Activated naive CD8-positive, alpha-beta T cell treated with anti-CD3 and anti-CD28 coated beads, Interleukin-2, amount 10 ng/mL, durations not matched to agents 7 days and 5 days (primary cell): Measurements from ENCODE around the gene PRCD. TPM values are rescaled to one million over a fixed set of nuclear protein-coding genes. Genes with fewer than 3 reads are reported as not detected.
"Not testable (repeated sequence)": the region's sequence is repeated elsewhere in the genome, so short reads cannot be mapped to it uniquely, and the experiment has no call there.

Experiments used
- ATAC-seq: fragments of 150-1000 bp; cut with Tn5 transposase; one replicate; pipeline ENCODE4 v1.10.0; 2021; ENCODE audit warnings: low read depth, moderate library complexity
- POLR2A ChIA-PET: fragments of 350-600 bp; sonication (Branson Sonifier 250); formaldehyde crosslinking; loops from one replicate; lab custom pipeline; 2021; ENCODE audit warnings: antibody characterized with exemption; lab: Charles Lee
- DNase-seq: peaks from one replicate; pipeline ENCODE4 v3.0.0; 2021
- H3K27ac Mint-ChIP-seq: one replicate; pipeline ENCODE4 v1.8.0; 2022; ENCODE audit warnings: mild to moderate bottlenecking, mixed read lengths
- H3K27me3 Mint-ChIP-seq: one replicate; pipeline ENCODE4 v1.8.0; 2022; ENCODE audit warnings: mild to moderate bottlenecking, moderate library complexity, mixed read lengths
- H3K36me3 Mint-ChIP-seq: one replicate; pipeline ENCODE4 v1.8.0; 2021; ENCODE audit warnings: mild to moderate bottlenecking, mixed read lengths
- H3K4me1 Mint-ChIP-seq: one replicate; pipeline ENCODE4 v1.8.0; 2021; ENCODE audit warnings: mixed read lengths
- H3K4me3 Mint-ChIP-seq: one replicate; pipeline ENCODE4 v1.8.0; 2022; ENCODE audit warnings: mild to moderate bottlenecking, moderate library complexity, mixed read lengths
- H3K9me3 Mint-ChIP-seq: one replicate; pipeline ENCODE4 v1.8.0; 2021; ENCODE audit warnings: mixed read lengths
- total RNA-seq, 2 experiments: library from RNA; stranded (reverse); gene quantifications; one replicate each; pipeline ENCODE4 v1.2.3, GENCODE V29; 2021

The PRCD gene
- total RNA-seq, 2 experiments from 2014 or later, result 0.78 to 1.1 TPM

DNA sequence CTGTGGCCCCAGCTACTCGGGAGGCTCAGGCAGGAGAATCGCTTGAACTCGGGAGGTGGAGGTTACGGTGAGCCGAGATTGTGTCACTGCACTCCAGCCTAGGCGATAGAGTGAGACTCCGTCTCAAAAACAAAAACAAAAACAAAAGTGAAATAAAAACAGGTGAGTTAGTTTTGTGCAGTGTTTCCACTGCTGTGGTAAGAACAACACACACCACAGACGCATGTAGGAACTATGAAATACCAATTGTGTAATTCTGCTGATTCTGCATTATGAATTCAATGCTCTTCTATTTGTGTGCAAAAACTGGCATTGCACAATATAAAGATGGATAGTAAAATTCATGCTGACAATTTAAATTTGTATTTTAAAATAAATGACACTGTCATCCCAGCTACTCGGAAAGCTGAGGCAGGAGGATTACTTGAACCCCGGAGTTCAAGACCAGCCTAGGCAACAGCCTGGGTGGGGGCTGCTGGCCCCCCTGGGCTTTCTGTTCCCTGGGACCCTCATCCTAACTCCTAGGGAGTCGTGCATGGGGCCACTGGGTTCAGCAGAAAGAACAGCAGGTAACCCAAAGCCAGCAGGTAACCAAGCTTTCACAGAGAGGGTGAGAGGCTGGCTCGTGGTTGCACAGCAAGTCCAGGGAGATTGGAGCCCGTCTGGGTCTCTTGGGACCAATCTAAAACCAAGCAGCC, 28.0 kb upstream of the PRCD start:
- H3K27ac Mint-ChIP-seq, result no peak overlapping the region
- H3K4me1 Mint-ChIP-seq, result peaks cover 29% of the 10 kb centered on the region
- DNase-seq (no peak), ATAC-seq (no peak)
- no peak overlapping the region for H3K4me3 Mint-ChIP-seq
- POLR2A ChIA-PET, result interaction anchor here (0.6 to 4.3 kb wide), 2 partner anchors 10 to 1327 kb away, joined by 3 to 23 read pairs; partner anchors contain the start of gene RHBDF2
- no peaks in the 10 kb centered on the region for H3K36me3 Mint-ChIP-seq
- H3K27me3 Mint-ChIP-seq, result peaks cover 8% of the 10 kb centered on the region
- no peaks in the 10 kb centered on the region for H3K9me3 Mint-ChIP-seq

DNA sequence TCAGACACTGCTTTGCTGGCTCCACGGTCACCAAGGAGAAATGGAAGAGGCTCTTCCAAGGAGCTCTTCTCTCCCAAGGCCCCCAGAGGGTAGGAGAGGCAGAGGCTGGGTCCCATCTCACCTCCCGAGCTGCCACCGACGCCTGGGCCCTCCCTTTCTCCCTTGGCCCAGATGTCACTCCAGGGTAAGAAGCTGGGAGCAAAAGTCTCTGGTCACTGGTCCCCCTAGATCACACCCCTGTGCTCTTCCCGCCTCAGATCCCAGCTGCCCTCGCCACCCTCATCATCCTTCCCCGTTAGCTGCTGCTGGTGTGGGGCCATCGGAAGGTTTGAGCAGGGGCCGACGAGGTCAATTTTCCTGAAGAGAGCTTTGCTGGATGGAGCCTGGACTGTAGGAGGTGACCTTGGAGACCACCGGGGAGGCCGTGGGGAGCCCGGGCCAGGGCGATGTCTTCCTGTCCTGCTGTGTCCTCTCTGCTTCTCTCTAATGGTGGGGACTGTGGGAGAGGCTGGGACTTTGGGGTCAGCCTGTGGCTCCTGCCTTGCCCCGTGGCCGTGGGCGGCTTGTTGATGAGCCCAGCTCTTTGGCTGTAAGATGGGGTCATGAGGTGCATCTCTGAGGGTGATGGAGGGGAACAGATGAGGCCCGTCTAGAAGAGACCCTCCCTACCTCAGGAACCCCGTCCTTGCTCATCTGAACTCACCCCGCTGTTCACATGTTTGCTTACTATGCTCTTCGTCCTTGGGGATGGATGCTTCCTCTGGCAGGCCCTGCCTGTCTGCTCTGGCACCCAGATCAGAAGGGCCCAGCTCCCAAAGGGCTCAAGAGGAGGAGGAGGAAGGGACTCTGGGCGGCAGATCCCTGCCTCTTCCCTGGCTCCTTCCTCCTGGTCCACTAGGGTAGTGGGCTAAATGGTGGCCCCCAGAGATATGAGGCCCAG, 27.2 kb upstream of the PRCD start:
- H3K27ac Mint-ChIP-seq, result peak overlapping the region; percentile 80
- peaks cover 7% of the 10 kb centered on the region for H3K27me3 Mint-ChIP-seq
- H3K4me3 Mint-ChIP-seq, result no peak overlapping the region
- H3K36me3 Mint-ChIP-seq, result no peaks in the 10 kb centered on the region
- POLR2A ChIA-PET, result interaction anchor here (0.6 to 4.3 kb wide), 2 partner anchors 11 to 1328 kb away, joined by 3 to 23 read pairs; partner anchors contain the start of gene RHBDF2
- H3K4me1 Mint-ChIP-seq, result peaks cover 31% of the 10 kb centered on the region
- DNase-seq, result no peak
- ATAC-seq, result no peak
- no peaks in the 10 kb centered on the region for H3K9me3 Mint-ChIP-seq

DNA sequence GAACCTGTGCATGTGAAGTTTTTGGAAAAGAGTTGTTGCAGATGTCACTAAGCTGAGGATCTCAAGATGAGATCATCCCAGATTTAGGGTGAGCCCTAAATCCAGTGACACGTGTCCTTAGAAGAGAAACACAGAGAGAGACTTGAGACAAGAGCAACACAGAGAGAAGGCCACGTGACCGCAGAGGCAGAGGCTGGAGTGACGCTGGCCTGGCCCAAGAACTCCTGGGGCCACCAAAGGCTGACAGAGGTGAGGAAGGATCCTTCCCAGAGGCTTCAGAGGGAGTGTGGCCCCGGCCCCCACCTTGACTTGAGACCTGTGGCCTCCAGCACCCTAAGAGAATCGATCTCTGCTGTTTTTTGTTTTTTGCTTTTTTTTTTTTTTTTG, 26.5 kb upstream of the PRCD start:
- Mint-ChIP-seq H3K4me3 (no peak overlapping the region), H3K4me1 (peaks cover 36% of the 10 kb centered on the region), H3K36me3 (no peaks in the 10 kb centered on the region), H3K9me3 (no peaks in the 10 kb centered on the region), H3K27ac (peak overlapping the region; percentile 80), H3K27me3 (peaks cover 3% of the 10 kb centered on the region)
- POLR2A ChIA-PET, result interaction anchor here (1.3 to 4.3 kb wide), 2 partner anchors 11 to 159 kb away, joined by 8 to 23 read pairs; partner anchors contain the start of gene RHBDF2
- DNase-seq, result no peak
- ATAC-seq, result no peak

DNA sequence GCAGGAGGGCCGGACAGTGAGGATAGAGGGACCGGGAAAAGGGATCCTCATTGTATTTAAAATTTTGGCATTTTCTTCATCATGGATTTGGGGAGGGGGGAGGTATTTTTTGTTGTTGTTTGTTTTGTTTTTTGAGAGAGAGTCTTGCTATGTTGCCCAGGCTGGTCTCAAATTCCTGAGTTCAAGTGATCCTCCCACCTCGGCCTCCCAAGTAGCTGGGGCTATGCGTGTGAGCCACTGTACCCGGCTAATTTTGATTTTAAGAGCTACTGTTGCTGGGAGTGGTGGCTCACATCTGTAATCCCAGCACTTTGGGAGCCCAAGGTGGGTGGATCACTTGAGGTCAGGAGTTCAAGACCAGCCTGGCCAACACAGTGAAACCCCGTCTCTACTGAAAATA, 25.5 kb upstream of the PRCD start:
- not testable (repeated sequence) for ATAC-seq, H3K27me3 Mint-ChIP-seq, H3K36me3 Mint-ChIP-seq, DNase-seq, H3K9me3 Mint-ChIP-seq
- H3K4me1 Mint-ChIP-seq, result peaks cover 38% of the 10 kb centered on the region
- peak overlapping the region; percentile 97 for H3K27ac Mint-ChIP-seq
- POLR2A ChIA-PET, result interaction anchor here (0.7 to 4.3 kb wide), 5 partner anchors 12 to 631 kb away, joined by 3 to 23 read pairs (median 6); partner anchors contain the start of gene RHBDF2
- H3K4me3 Mint-ChIP-seq, result peak overlapping the region; percentile 15

- DNase-seq, result peak; percentile 75
- ATAC-seq, result peak; percentile 84
- H3K9me3 Mint-ChIP-seq, result no peaks in the 10 kb centered on the region
- H3K36me3 Mint-ChIP-seq, result no peaks in the 10 kb centered on the region
- H3K4me1 Mint-ChIP-seq, result peaks cover 38% of the 10 kb centered on the region
- POLR2A ChIA-PET, result interaction anchor here (0.7 to 4.3 kb wide), 8 partner anchors 8 to 154 kb away, joined by 3 to 23 read pairs (median 4); partner anchors contain the start of gene RHBDF2
- peak overlapping the region; percentile 79 for H3K4me3 Mint-ChIP-seq
- H3K27ac Mint-ChIP-seq, result peak overlapping the region; percentile 97
- H3K27me3 Mint-ChIP-seq, result peaks cover 3% of the 10 kb centered on the region
These were observed 24.4 kb upstream of the PRCD start for GRCh38 chr17:76515274-76515949.

DNA sequence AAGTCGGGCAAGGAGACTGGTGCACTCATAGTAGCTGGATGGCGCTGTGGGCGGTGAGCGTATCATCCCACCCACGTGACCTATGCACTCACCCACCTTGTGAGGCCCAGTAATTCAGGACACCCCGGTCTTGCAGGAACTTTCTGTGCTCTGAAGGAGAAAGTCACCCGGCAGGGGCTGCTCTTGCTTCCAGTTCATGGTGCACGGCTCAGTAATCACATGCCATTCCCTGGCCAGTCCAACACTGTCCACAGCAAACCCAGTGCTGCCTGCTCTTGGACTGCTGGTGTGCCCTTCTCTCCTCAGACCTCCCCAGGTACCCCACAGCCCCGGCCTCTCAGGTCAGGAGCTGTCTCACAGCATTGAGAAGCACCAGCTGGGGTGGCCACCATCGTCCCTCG, 22.2 kb upstream of the PRCD start:
- no peak overlapping the region for H3K4me3 Mint-ChIP-seq

DNA sequence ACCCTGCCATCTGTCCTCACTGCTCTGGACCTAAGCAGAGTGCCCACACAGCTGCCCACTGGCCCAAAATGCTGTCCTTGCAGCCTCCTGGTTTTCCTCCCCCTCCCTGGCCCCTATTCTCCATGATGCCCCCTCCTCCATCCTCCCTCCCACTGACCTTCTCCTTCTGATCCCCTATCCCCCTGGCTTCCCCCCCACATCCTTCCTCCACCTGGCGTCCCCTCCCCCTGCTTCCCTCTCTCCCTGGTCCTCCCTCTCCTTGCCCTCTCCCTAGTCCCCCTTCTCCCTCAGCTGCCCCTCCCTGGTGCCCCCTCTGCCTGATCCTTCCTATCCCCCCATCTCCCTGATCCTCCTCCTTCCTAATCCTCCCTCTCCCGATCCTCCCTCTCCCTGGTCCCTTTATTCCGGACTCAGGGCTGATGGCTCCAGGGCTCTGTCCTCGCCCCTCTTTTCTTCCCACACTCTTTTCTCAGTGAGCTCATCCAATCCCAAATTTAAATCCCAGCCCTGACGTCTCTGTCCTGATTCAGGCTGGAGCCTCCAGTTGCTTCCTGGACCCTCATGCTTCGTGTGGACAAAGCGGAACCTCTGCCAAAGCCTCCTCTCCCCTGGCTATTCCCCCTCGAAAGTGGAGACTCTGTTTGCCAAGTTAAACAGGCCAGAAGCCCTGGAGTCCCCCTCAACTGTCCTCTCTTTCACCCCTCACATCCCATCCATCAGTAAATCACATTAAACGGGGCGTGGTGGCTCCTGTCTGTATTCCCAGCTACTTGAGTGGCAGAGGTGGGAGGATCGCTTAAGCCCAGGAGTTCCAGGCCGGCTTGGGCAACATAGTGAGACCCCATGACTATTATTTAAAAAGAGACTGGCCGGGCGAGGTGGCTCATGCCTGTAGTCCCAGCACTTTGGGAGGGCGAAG, 20.5 kb upstream of the PRCD start:
- no peaks in the 10 kb centered on the region for H3K9me3 Mint-ChIP-seq
- peaks cover 3% of the 10 kb centered on the region for H3K27me3 Mint-ChIP-seq
- H3K4me3 Mint-ChIP-seq, result no peak overlapping the region
- no peak for ATAC-seq
- peak overlapping the region; percentile 39 for H3K27ac Mint-ChIP-seq
- H3K4me1 Mint-ChIP-seq, result peaks cover 29% of the 10 kb centered on the region
- no peaks in the 10 kb centered on the region for H3K36me3 Mint-ChIP-seq
- no peak for DNase-seq
- POLR2A ChIA-PET, result no interaction called here

More for the DNA sequence above, 22.2 kb upstream of the PRCD start:
- peaks cover 3% of the 10 kb centered on the region for H3K27me3 Mint-ChIP-seq
- POLR2A ChIA-PET, result interaction anchor here (0.6 kb wide), 1 partner anchor 209 kb away, joined by 3 read pairs; the partner anchor contains the start of genes JMJD6 and METTL23
- H3K36me3 Mint-ChIP-seq, result no peaks in the 10 kb centered on the region
- H3K4me1 Mint-ChIP-seq, result peaks cover 32% of the 10 kb centered on the region
- H3K9me3 Mint-ChIP-seq, result no peaks in the 10 kb centered on the region
- ATAC-seq (no peak), DNase-seq (no peak)
- H3K27ac Mint-ChIP-seq, result no peak overlapping the region

DNA sequence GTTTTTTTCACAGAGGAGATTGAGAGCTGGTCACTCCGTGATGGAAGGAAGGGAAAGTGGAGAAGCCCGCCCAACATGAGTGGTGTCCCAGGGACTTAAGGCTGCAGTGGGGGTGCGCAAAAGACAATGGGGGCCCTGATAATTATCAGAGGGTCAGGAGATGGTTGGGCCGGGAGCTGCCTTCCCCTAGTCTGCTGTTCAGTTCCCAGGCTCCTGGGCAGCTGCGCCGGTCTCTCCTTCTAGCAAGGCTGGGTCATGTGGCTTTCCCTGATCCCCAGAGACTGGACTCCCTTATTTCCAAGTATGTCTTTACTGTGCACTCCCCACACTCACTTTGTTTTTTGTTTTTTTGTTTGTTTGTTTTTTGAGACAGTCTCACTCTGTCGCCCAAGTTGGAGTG, 18.6 kb upstream of the PRCD start:
- Mint-ChIP-seq H3K4me3 (no peak overlapping the region), H3K27me3 (peaks cover 3% of the 10 kb centered on the region), H3K27ac (no peak overlapping the region), H3K36me3 (no peaks in the 10 kb centered on the region), H3K9me3 (no peaks in the 10 kb centered on the region), H3K4me1 (peaks cover 16% of the 10 kb centered on the region)
- ATAC-seq (no peak), DNase-seq (no peak)
- POLR2A ChIA-PET, result no interaction called here

GRCh38 chr17:76521683-76522082, 18.2 kb upstream of the PRCD start:
- peaks cover 13% of the 10 kb centered on the region for H3K4me1 Mint-ChIP-seq
- ATAC-seq, H3K36me3 Mint-ChIP-seq, H3K4me3 Mint-ChIP-seq, H3K9me3 Mint-ChIP-seq, DNase-seq, H3K27me3 Mint-ChIP-seq, POLR2A ChIA-PET, H3K27ac Mint-ChIP-seq: not testable (repeated sequence)

DNA sequence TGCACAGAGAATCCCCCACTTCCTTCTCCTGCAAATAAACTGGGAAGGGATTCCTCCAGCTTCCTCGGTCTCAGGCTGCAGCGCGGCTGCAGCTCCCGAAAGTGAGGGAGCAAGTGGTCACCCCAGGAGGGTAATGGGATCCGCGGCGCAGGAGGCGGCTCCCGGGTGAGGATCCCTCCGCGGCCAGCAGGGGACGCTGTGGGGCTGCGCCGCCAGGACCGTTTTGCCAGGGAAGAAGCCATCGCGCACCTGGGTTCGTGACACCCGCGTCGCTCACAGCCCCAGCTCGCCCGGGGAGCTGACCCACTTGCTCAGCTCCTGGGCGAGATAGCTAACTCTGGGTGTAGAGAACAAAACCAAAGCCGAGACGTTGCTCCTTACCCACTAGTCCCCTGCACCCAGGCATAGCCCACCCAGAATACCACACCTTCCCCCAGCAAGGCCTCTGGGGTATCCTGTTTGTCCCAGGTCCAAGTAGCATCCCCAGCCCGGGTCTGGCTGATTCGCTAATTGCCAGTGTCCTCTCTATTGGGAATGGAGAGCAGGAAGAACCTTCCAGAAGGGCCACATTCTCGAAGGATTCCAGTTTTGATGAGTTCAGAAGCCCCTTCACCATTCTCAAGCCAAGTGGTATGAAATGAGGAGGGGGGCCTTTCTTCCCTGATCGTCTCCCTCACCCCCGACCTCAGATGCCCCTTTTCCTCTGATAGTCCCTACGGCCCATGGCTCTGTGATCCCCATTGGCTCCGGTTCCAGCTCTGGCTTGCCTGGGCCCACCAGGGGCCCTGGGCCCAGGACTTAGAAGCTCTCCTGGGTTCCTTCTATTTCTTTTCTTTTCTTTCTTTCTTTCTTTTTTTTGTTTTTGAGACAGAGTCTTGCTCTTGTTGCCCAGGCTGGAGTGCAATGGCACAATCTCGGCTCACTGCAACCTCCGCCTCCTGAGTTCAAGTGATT, 16.5 kb upstream of the PRCD start:
- Mint-ChIP-seq H3K36me3 (no peaks in the 10 kb centered on the region), H3K4me3 (peak overlapping the region; percentile 61), H3K27ac (peak overlapping the region; percentile 73), H3K27me3 (peaks cover 3% of the 10 kb centered on the region), H3K4me1 (peaks cover 14% of the 10 kb centered on the region), H3K9me3 (no peaks in the 10 kb centered on the region)
- POLR2A ChIA-PET, result interaction anchor here (0.8 to 2.8 kb wide), 6 partner anchors 22 to 35 kb away, joined by 3 to 9 read pairs (median 3); no protein-coding TSS in a partner anchor
- DNase-seq, result peak; percentile 93
- ATAC-seq, result peak; percentile 77
